Esophagus muscularis mucosa (tissue), 4 donors: Measurements from ENCODE around the gene HSPB7.

ENCODE experiments used
- EP300 ChIP-seq: sonication (generic); formaldehyde crosslinking; IDR thresholded peaks from one replicate; pipeline ENCODE4 v1.6.1; 2017; ENCODE audit warnings: antibody characterized with exemption
- POLR2A ChIP-seq: fragments of 450-650 bp; IDR thresholded peaks from one replicate; pipeline ENCODE4 v1.6.1; 2017; ENCODE audit warnings: antibody characterized with exemption, moderate library complexity, mild to moderate bottlenecking, low read depth
- POLR2AphosphoS5 ChIP-seq, 2 donors: sonication (generic); formaldehyde crosslinking; IDR thresholded peaks; one replicate each; pipeline ENCODE4 v1.6.1; 2017; ENCODE audit warnings: antibody characterized with exemption in 2 of 2
- TF ChIP-seq, protein P1 (sequence below), 3 experiments: fragments of 200-600 bp in 2 of 3; fragments of 450-650 bp in 1 of 3; sonication (generic) in 2 of 3; IDR thresholded peaks; one replicate each; pipeline ENCODE4 v1.5.1; 2017 to 2019; ENCODE audit warnings: antibody characterized with exemption in 3 of 3, mild to moderate bottlenecking in 2 of 3, moderate library complexity in 1 of 3

GRCh38 chr1:16063226-16063829, 45.5 kb upstream of the HSPB7 start:
- TF ChIP-seq, protein P1, sequence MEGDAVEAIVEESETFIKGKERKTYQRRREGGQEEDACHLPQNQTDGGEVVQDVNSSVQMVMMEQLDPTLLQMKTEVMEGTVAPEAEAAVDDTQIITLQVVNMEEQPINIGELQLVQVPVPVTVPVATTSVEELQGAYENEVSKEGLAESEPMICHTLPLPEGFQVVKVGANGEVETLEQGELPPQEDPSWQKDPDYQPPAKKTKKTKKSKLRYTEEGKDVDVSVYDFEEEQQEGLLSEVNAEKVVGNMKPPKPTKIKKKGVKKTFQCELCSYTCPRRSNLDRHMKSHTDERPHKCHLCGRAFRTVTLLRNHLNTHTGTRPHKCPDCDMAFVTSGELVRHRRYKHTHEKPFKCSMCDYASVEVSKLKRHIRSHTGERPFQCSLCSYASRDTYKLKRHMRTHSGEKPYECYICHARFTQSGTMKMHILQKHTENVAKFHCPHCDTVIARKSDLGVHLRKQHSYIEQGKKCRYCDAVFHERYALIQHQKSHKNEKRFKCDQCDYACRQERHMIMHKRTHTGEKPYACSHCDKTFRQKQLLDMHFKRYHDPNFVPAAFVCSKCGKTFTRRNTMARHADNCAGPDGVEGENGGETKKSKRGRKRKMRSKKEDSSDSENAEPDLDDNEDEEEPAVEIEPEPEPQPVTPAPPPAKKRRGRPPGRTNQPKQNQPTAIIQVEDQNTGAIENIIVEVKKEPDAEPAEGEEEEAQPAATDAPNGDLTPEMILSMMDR (IDR thresholded peaks at IDR 0.05): no peak
- no peak for TF ChIP-seq POLR2A
- no peak for TF ChIP-seq POLR2AphosphoS5 (IDR thresholded peaks at IDR 0.05)
- no peak for TF ChIP-seq EP300
